GM06990 (cell line): ENCODE results near the gene TCF12.

ENCODE experiments used
- DNase-seq: peaks from one replicate; pipeline ENCODE4 v3.0.0-alpha.2; 2011; ENCODE audit not compliant: insufficient read length; ENCODE audit errors: extremely low read depth
- H3K27me3 ChIP-seq: replicated peaks from 2 replicates; pipeline ENCODE4 v1.6.0; 2011; ENCODE audit warnings: low read length; ENCODE audit not compliant: control insufficient read depth, insufficient read depth
- H3K36me3 ChIP-seq: 2 replicates; pipeline ENCODE4 v1.5.1; 2011; ENCODE audit warnings: low read length; ENCODE audit not compliant: control insufficient read depth, insufficient read depth
- H3K4me3 ChIP-seq: replicated peaks from 2 replicates; pipeline ENCODE4 v1.5.1; 2011; ENCODE audit warnings: low read depth, mild to moderate bottlenecking, control low read depth, low read length
- CTCF ChIP-seq: IDR thresholded peaks from 2 replicates; pipeline ENCODE4 v1.5.1; 2011; ENCODE audit warnings: low read length, control low read depth, mild to moderate bottlenecking, inconsistent platforms; ENCODE audit not compliant: insufficient read depth, poor library complexity, severe bottlenecking

The TCF12 gene

GRCh38 chr15:57248074-57248473 lies 329.6 kb downstream of the TCF12 start:
- no peak for TF ChIP-seq CTCF

GRCh38 chr15:57251308-57251707 lies 332.9 kb downstream of the TCF12 start:
- TF ChIP-seq CTCF: no peak
- no peak for DNase-seq
- Histone ChIP-seq H3K4me3 (no peak overlapping the region), H3K36me3 (peaks cover 2% of the 10 kb centered on the region; the same call in 1 of the 2 replicates), H3K27me3 (no peaks in the 10 kb centered on the region)

More at GRCh38 chr15:57248074-57248473, 329.6 kb downstream of the TCF12 start:
- H3K27me3 ChIP-seq: no peaks in the 10 kb centered on the region
- no peak overlapping the region for H3K4me3 ChIP-seq
- no peak for DNase-seq
- H3K36me3 ChIP-seq: no peaks in the 10 kb centered on the region; the same call in 1 of the 2 replicates

- Histone ChIP-seq H3K27me3 (no peaks in the 10 kb centered on the region), H3K4me3 (no peak overlapping the region), H3K36me3 (peaks cover 2% of the 10 kb centered on the region; the same call in 1 of the 2 replicates)
- DNase-seq: no peak
- no peak for TF ChIP-seq CTCF
Observed at GRCh38 chr15:57251941-57252340, 333.5 kb downstream of the TCF12 start.

GRCh38 chr15:57253082-57253481 lies 334.6 kb downstream of the TCF12 start:
- no peak for DNase-seq
- H3K27me3 ChIP-seq: no peaks in the 10 kb centered on the region
- no peak overlapping the region for H3K4me3 ChIP-seq
- no peak for TF ChIP-seq CTCF
- H3K36me3 ChIP-seq: peaks cover 2% of the 10 kb centered on the region; the same call in 1 of the 2 replicates

GRCh38 chr15:57253500-57253899 lies 335.1 kb downstream of the TCF12 start:
- H3K4me3 ChIP-seq: no peak overlapping the region
- no peaks in the 10 kb centered on the region for H3K27me3 ChIP-seq
- DNase-seq: no peak
- peaks cover 2% of the 10 kb centered on the region; the same call in 1 of the 2 replicates for H3K36me3 ChIP-seq
- no peak for TF ChIP-seq CTCF
